ENCODE results near the gene PEX14. TPM values are rescaled to one million over a fixed set of nuclear protein-coding genes. Genes with fewer than 3 reads are reported as not detected.

Gene PEX14
- total RNA-seq, 1 experiment from 2014 or later, result 29.3 TPM

GRCh38 chr1:10451287-10451686 lies 23.5 kb upstream of the PEX14 start:
- ATAC-seq, result no peak

More at GRCh38 chr1:10451287-10451686, 23.5 kb upstream of the PEX14 start:
- Histone ChIP-seq H3K9me3 (ENCODE audit: control insufficient read depth in 1 of 2, insufficient read depth in 1 of 2, low read depth in 1 of 2, low read length in 2 of 2) (peaks cover 0 to 4% of the 10 kb centered on the region in 2 experiments; a peak in 1 of 4 replicates), H3K4me2 (ENCODE audit: low read length) (no peak overlapping the region), H4K20me1 (ENCODE audit: insufficient read depth) (no peaks in the 10 kb centered on the region), H3K27me3 (ENCODE audit: insufficient read depth, low read length) (no peaks in the 10 kb centered on the region), H3K79me2 (ENCODE audit: insufficient read depth, low read length) (no peaks in the 10 kb centered on the region), H3K9me2 (ENCODE audit: insufficient read depth) (no peaks in the 10 kb centered on the region), H3K36me3 (ENCODE audit: control insufficient read depth in 1 of 2, insufficient read depth in 2 of 2, low read length in 2 of 2) (no peaks in the 10 kb centered on the region), H2AFZ (ENCODE audit: low read depth, low read length, poor library complexity, severe bottlenecking) (no peak overlapping the region), H3K4me3 (replicated peaks in 1 of 2; ENCODE audit: low read depth in 1 of 2, low read length in 2 of 2) (no peak overlapping the region), H3K9ac (ENCODE audit: low read length) (no peak overlapping the region), H3K4me1 (ENCODE audit: control insufficient read depth in 1 of 2, insufficient read depth in 2 of 2, low read length in 2 of 2) (no peaks in the 10 kb centered on the region), H3K27ac (ENCODE audit: low read depth, low read length) (no peak overlapping the region)
- RAD21 ChIA-PET (ENCODE audit: low non-redundant PET in 1 of 2, low total read pairs in 2 of 2, uncharacterized antibody in 2 of 2, unreplicated experiment in 2 of 2), result no interaction called here
- no peak for DNase-seq (ENCODE audit: low read depth, low spot score)
- no peak for TF ChIP-seq JUND (IDR thresholded peaks at IDR 0.05)
- TF ChIP-seq RAD21 (IDR thresholded peaks at IDR 0.05; ENCODE audit: low read depth), result no peak
- TF ChIP-seq ZNF274 (IDR thresholded peaks at IDR 0.05; ENCODE audit: low read depth, low read length), result no peak
- TF ChIP-seq EGR1 (IDR thresholded peaks at IDR 0.05; ENCODE audit: low read depth), result no peak
- TF ChIP-seq SRF (IDR thresholded peaks at IDR 0.05; ENCODE audit: low read depth), result no peak
- TF ChIP-seq EZH2 (IDR thresholded peaks at IDR 0.05), result no peak
- TF ChIP-seq CEBPB (IDR thresholded peaks at IDR 0.05; ENCODE audit: low read depth), result no peak
- no peak for TF ChIP-seq CTCF (IDR thresholded peaks at IDR 0.05 in 2 of 3, conservative IDR thresholded peaks at IDR 0.05 in 1 of 3; ENCODE audit: borderline replicate concordance in 1 of 3, insufficient read depth in 1 of 3, low read depth in 2 of 3, low read length in 2 of 3)
- TF ChIP-seq POLR2A (IDR thresholded peaks at IDR 0.05; ENCODE audit: borderline replicate concordance, extremely low read depth, insufficient read depth, insufficient read length), result no peak
- no peak for TF ChIP-seq SIN3A (IDR thresholded peaks at IDR 0.05; ENCODE audit: low read depth)
- no peak for TF ChIP-seq MAX (IDR thresholded peaks at IDR 0.05)
- TF ChIP-seq TCF7L2 (IDR thresholded peaks at IDR 0.05; ENCODE audit: borderline replicate concordance, extremely low read depth, insufficient read depth, insufficient read length), result no peak
- no peak for TF ChIP-seq CBX3 (IDR thresholded peaks at IDR 0.05; ENCODE audit: low read depth)
- no peak for TF ChIP-seq ELF1 (IDR thresholded peaks at IDR 0.05; ENCODE audit: borderline replicate concordance, low read depth)
- TF ChIP-seq REST (IDR thresholded peaks at IDR 0.05; ENCODE audit: low read depth), result no peak
- TF ChIP-seq SP1 (IDR thresholded peaks at IDR 0.05; ENCODE audit: low read depth), result no peak
- TF ChIP-seq FOSL1 (IDR thresholded peaks at IDR 0.05; ENCODE audit: low read depth), result no peak
- TF ChIP-seq POLR2AphosphoS5 (IDR thresholded peaks at IDR 0.05; ENCODE audit: low read depth, low read length), result no peak
- no peak for TF ChIP-seq ATF3 (IDR thresholded peaks at IDR 0.05)
- TF ChIP-seq, protein P1, sequence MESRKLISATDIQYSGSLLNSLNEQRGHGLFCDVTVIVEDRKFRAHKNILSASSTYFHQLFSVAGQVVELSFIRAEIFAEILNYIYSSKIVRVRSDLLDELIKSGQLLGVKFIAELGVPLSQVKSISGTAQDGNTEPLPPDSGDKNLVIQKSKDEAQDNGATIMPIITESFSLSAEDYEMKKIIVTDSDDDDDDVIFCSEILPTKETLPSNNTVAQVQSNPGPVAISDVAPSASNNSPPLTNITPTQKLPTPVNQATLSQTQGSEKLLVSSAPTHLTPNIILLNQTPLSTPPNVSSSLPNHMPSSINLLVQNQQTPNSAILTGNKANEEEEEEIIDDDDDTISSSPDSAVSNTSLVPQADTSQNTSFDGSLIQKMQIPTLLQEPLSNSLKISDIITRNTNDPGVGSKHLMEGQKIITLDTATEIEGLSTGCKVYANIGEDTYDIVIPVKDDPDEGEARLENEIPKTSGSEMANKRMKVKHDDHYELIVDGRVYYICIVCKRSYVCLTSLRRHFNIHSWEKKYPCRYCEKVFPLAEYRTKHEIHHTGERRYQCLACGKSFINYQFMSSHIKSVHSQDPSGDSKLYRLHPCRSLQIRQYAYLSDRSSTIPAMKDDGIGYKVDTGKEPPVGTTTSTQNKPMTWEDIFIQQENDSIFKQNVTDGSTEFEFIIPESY (IDR thresholded peaks at IDR 0.05; ENCODE audit: extremely low read depth, insufficient replicate concordance, low read length), result no peak
- intact Hi-C loops (cut with micrococcal nuclease), result no loop called here
- TSS peak; percentile 10 for BruUV-seq (replicated peaks)
- POLR2A ChIA-PET, result interaction anchor here (1.3 kb wide), 1 partner anchor 21 kb away, joined by 3 read pairs; the partner anchor contains the start of gene CENPS
- CTCF ChIA-PET, result interaction anchor here (0.6 kb wide), 1 partner anchor 109 kb away, joined by 3 read pairs; no protein-coding TSS in a partner anchor
